ENCODE measurements around the gene SUCNR1. TPM values are rescaled to one million over a fixed set of nuclear protein-coding genes. Genes with fewer than 3 reads are reported as not detected.

The SUCNR1 gene
- total RNA-seq, 4 donors from 2014 or later: 0.19 to 0.38 TPM; not detected in 2

DNA sequence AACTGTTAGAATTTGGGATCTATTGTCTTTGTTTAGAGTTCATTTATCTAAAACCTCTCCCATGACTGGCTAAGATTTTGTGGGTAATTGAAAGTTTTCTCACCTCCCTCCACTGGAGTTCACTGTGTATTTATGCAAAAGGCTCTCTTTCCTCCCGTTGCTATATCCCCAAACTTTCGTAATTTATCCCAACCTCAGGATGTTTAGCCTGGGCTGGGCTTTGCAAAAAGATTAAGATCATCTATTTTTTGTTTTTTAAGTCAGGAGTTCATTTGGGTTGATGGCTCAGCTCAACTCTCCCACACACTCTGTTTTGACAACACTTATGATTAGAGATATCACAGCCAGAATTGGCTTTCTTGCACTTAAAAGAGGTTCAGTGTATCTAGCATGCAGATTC lies 27.0 kb downstream of the SUCNR1 start:
- H3K36me3 ChIP-seq: no peaks in the 10 kb centered on the region
- TF ChIP-seq, protein P1, sequence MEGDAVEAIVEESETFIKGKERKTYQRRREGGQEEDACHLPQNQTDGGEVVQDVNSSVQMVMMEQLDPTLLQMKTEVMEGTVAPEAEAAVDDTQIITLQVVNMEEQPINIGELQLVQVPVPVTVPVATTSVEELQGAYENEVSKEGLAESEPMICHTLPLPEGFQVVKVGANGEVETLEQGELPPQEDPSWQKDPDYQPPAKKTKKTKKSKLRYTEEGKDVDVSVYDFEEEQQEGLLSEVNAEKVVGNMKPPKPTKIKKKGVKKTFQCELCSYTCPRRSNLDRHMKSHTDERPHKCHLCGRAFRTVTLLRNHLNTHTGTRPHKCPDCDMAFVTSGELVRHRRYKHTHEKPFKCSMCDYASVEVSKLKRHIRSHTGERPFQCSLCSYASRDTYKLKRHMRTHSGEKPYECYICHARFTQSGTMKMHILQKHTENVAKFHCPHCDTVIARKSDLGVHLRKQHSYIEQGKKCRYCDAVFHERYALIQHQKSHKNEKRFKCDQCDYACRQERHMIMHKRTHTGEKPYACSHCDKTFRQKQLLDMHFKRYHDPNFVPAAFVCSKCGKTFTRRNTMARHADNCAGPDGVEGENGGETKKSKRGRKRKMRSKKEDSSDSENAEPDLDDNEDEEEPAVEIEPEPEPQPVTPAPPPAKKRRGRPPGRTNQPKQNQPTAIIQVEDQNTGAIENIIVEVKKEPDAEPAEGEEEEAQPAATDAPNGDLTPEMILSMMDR (IDR thresholded peaks at IDR 0.05): no peak
- TF ChIP-seq POLR2A (IDR thresholded peaks at IDR 0.05): no peak
- no peak overlapping the region for H3K4me3 ChIP-seq
- intact Hi-C loops (cut with DNase I): no loop called here
- DNase-seq: no peak
- no peaks in the 10 kb centered on the region for H3K9me3 ChIP-seq
- no peaks in the 10 kb centered on the region for H3K27me3 ChIP-seq
- 60 to 73% methylated on average over 2 of the region's 2 CpGs for WGBS, 2 donors
- peaks cover 0 to 36% (median 9%) of the 10 kb centered on the region in 3 donors for H3K4me1 ChIP-seq
- no peak overlapping the region for H3K27ac ChIP-seq

DNA sequence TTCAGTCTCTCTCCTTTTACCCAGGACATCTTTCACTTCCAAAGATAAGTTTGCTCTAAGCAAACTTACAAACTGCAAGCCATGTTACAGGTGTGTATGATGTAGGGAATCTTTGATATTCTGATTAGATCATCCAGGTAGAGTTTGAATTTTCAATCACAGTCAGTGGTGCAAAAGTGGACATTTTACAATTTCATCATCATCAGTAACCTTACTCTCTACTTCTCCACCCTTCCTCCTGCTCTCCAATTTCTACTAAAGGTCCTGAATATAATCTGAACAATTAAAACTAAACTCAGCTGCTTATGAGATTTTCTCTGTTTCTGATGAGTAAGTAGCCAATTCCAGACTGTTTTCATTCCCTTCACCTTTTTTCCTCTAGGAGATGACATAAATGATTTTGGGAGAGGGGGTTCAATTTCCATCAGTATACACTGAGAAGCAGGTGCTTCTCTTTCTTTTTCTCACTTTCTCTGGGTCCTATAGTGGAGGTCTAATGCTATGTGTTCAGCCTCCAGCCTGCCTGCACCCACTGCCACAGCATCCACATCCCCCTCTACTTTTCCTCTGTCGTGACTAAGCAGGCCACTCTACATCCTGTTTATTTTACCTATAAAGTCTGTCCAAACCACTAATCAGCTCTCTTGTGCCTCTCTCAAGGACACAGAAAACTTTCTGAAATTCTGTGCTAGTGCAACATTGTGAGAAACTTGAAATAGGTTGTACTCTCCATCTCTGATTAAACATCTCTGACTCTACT lies 27.6 kb downstream of the SUCNR1 start:
- H3K36me3 ChIP-seq: no peaks in the 10 kb centered on the region
- TF ChIP-seq POLR2A (IDR thresholded peaks at IDR 0.05): no peak
- TF ChIP-seq, protein P1 (IDR thresholded peaks at IDR 0.05): no peak
- DNase-seq: no peak
- no peaks in the 10 kb centered on the region for H3K27me3 ChIP-seq
- intact Hi-C loops (cut with DNase I): no loop called here
- H3K4me1 ChIP-seq: peaks cover 0 to 36% (median 9%) of the 10 kb centered on the region in 3 donors
- WGBS, 2 donors: 62 to 68% methylated on average over 1 of the region's 1 CpG
- no peak overlapping the region for H3K4me3 ChIP-seq
- H3K9me3 ChIP-seq: no peaks in the 10 kb centered on the region
- peak overlapping the region in 1 of 4 donors; percentile 45 for H3K27ac ChIP-seq

DNA sequence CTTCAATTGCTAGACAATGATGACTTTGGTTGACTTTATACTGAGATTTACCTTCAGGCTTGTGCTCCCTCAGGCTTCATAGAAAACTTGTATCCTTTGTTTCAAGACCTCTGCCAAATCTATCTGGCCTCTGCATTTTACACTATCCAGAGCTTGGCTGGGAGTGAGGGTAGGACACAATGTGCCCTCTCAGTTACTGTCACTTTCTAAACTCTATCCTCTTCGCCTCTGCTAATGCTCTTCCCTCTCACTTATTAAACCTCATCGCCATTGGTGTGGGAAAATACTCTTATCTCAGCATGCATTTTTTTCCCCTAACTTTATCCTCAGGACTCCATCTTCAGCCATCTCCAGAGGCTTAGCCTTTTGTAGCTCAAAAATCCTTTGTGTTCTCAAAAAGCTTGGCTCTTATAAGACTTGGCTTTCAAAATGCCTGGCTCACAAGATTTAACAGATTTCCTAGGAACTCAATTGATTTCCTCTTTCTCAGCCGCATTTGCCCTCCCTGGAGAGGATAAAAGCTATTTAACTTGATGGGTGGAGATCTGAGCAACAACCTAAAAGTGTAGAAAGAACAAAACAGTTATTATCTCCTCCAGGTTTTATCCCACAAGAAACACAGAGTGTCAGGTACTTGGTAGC lies 28.3 kb downstream of the SUCNR1 start:
- DNase-seq: no peak
- WGBS, 2 donors: 49% methylated on average over 3 of the region's 3 CpGs

DNA sequence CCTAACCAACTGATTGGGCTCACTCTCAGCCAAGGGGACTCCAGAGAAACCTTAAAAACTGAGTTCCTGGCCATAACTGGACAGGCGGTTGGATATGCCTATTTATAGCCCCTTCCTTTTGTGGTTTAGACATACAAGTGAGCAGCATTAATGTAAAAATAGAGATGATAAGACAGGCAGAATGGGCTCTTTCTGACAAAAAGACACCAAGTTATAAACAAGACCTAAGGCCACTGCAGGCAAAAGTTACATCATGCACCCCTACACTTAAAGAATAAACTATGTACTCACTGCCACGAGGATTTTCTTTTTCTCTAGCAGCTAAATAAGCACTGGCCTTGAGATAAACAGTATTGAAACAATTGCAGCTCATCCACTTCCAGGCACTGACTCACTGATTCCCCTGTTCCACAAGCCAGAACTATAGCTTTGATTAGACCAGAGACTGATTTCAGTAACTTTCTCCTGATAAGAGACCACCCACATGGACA lies 30.1 kb downstream of the SUCNR1 start:
- Histone ChIP-seq H3K27me3 (no peaks in the 10 kb centered on the region), H3K9me3 (no peaks in the 10 kb centered on the region), H3K27ac (peak overlapping the region in 3 of 4 donors; percentile 30 to 50 (median 36)), H3K4me3 (no peak overlapping the region), H3K36me3 (no peaks in the 10 kb centered on the region), H3K4me1 (peaks cover 0 to 33% (median 9%) of the 10 kb centered on the region in 3 donors)
- TF ChIP-seq, protein P1 (IDR thresholded peaks at IDR 0.05): no peak
- no peak for TF ChIP-seq POLR2A (IDR thresholded peaks at IDR 0.05)
- no peak for DNase-seq
- intact Hi-C loops (cut with DNase I): no loop called here
- 19 to 33% methylated on average over 2 of the region's 2 CpGs for WGBS, 2 donors

More for the DNA sequence above, 28.3 kb downstream of the SUCNR1 start:
- Histone ChIP-seq H3K4me1 (peaks cover 0 to 33% (median 9%) of the 10 kb centered on the region in 3 donors), H3K27ac (peak overlapping the region in 2 of 4 donors; percentile 5 to 45), H3K36me3 (no peaks in the 10 kb centered on the region), H3K9me3 (no peaks in the 10 kb centered on the region), H3K4me3 (no peak overlapping the region), H3K27me3 (no peaks in the 10 kb centered on the region)
- no peak for TF ChIP-seq POLR2A (IDR thresholded peaks at IDR 0.05)
- TF ChIP-seq, protein P1 (IDR thresholded peaks at IDR 0.05): no peak
- intact Hi-C loops (cut with DNase I): no loop called here

DNA sequence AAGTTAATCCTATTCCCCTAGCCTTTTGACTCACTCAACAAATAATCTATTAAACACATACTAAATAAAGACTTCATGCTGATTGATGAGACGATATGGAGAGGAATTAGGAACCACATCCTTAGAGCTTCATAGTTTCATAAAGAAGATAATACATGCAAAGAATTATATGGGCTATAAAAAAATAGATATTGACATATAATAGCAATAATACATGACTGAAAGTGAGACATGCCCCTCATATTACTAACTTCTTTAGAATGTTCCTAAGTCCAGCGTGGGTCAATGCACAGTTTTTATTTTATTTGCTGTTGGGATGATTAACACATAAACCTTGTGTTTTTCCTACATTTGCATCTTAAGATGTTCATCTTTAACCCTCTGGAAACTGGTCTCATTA lies 32.2 kb downstream of the SUCNR1 start:
- no peaks in the 10 kb centered on the region for H3K36me3 ChIP-seq
- H3K4me1 ChIP-seq: peaks cover 0 to 28% (median 9%) of the 10 kb centered on the region in 3 donors
- TF ChIP-seq, protein P1 (IDR thresholded peaks at IDR 0.05): no peak
- no peak for TF ChIP-seq POLR2A (IDR thresholded peaks at IDR 0.05)
- intact Hi-C loops (cut with DNase I): no loop called here
- H3K27ac ChIP-seq: no peak overlapping the region
- no peaks in the 10 kb centered on the region for H3K27me3 ChIP-seq
- 93 to 95% methylated on average over 2 of the region's 2 CpGs for WGBS, 2 donors
- no peak for DNase-seq
- H3K4me3 ChIP-seq: no peak overlapping the region
- H3K9me3 ChIP-seq: no peaks in the 10 kb centered on the region
